ENCODE measurements around the gene TSPO2. TPM values are rescaled to one million over a fixed set of nuclear protein-coding genes. Genes with fewer than 3 reads are reported as not detected.
A peak's percentile ranks its signal among the peaks of the same experiment; 100 is the strongest.

The TSPO2 gene
- total and polyA plus RNA-seq, 2 of the 13 experiments (the other 11 are each of a cell fraction or from before 2014, with no cell fraction given) = 0.55 TPM; not detected in 1

- TF ChIP-seq, protein P1, sequence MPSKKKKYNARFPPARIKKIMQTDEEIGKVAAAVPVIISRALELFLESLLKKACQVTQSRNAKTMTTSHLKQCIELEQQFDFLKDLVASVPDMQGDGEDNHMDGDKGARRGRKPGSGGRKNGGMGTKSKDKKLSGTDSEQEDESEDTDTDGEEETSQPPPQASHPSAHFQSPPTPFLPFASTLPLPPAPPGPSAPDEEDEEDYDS (CRISPR knock-in tag; IDR thresholded peaks at IDR 0.05) = peak; percentile 88
- TF ChIP-seq NR3C1 (CRISPR knock-in tag; IDR thresholded peaks at IDR 0.05) (no peak), MXD4 (CRISPR knock-in tag; IDR thresholded peaks at IDR 0.05) (peak; percentile 53; the same call in 1 of the 2 replicates), PITX1 (CRISPR knock-in tag; IDR thresholded peaks at IDR 0.05) (peak; percentile 81), MLLT10 (CRISPR knock-in tag; IDR thresholded peaks at IDR 0.05) (peak; percentile 27; the same call in 1 of the 2 replicates), ZNF720 (CRISPR knock-in tag; IDR thresholded peaks at IDR 0.05) (no peak), E2F2 (CRISPR knock-in tag; IDR thresholded peaks at IDR 0.05; ENCODE audit: borderline replicate concordance) (no peak), ZNF772 (CRISPR knock-in tag; IDR thresholded peaks at IDR 0.05) (peak; percentile 64; the same call in 1 of the 2 replicates), ZBTB14 (CRISPR knock-in tag; IDR thresholded peaks at IDR 0.05) (no peak; the same call in 1 of the 2 replicates), ZNF709 (CRISPR knock-in tag; IDR thresholded peaks at IDR 0.05) (peak; percentile 83), SYNCRIP (IDR thresholded peaks at IDR 0.05; ENCODE audit: insufficient read depth, low read depth, low read length) (no peak), KLF11 (CRISPR knock-in tag; IDR thresholded peaks at IDR 0.05) (no peak)
- TF ChIP-seq, protein P2, sequence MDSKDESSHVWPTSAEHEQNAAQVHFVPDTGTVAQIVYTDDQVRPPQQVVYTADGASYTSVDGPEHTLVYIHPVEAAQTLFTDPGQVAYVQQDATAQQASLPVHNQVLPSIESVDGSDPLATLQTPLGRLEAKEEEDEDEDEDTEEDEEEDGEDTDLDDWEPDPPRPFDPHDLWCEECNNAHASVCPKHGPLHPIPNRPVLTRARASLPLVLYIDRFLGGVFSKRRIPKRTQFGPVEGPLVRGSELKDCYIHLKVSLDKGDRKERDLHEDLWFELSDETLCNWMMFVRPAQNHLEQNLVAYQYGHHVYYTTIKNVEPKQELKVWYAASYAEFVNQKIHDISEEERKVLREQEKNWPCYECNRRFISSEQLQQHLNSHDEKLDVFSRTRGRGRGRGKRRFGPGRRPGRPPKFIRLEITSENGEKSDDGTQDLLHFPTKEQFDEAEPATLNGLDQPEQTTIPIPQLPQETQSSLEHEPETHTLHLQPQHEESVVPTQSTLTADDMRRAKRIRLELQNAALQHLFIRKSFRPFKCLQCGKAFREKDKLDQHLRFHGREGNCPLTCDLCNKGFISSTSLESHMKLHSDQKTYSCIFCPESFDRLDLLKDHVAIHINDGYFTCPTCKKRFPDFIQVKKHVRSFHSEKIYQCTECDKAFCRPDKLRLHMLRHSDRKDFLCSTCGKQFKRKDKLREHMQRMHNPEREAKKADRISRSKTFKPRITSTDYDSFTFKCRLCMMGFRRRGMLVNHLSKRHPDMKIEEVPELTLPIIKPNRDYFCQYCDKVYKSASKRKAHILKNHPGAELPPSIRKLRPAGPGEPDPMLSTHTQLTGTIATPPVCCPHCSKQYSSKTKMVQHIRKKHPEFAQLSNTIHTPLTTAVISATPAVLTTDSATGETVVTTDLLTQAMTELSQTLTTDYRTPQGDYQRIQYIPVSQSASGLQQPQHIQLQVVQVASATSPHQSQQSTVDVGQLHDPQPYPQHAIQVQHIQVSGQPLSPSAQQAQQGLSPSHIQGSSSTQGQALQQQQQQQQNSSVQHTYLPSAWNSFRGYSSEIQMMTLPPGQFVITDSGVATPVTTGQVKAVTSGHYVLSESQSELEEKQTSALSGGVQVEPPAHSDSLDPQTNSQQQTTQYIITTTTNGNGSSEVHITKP (CRISPR knock-in tag; IDR thresholded peaks at IDR 0.05; ENCODE audit: low read depth) = peak; percentile 77
- TF ChIP-seq, protein P3, sequence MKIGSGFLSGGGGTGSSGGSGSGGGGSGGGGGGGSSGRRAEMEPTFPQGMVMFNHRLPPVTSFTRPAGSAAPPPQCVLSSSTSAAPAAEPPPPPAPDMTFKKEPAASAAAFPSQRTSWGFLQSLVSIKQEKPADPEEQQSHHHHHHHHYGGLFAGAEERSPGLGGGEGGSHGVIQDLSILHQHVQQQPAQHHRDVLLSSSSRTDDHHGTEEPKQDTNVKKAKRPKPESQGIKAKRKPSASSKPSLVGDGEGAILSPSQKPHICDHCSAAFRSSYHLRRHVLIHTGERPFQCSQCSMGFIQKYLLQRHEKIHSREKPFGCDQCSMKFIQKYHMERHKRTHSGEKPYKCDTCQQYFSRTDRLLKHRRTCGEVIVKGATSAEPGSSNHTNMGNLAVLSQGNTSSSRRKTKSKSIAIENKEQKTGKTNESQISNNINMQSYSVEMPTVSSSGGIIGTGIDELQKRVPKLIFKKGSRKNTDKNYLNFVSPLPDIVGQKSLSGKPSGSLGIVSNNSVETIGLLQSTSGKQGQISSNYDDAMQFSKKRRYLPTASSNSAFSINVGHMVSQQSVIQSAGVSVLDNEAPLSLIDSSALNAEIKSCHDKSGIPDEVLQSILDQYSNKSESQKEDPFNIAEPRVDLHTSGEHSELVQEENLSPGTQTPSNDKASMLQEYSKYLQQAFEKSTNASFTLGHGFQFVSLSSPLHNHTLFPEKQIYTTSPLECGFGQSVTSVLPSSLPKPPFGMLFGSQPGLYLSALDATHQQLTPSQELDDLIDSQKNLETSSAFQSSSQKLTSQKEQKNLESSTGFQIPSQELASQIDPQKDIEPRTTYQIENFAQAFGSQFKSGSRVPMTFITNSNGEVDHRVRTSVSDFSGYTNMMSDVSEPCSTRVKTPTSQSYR (CRISPR knock-in tag; IDR thresholded peaks at IDR 0.05; ENCODE audit: borderline replicate concordance) = no peak
Observed at GRCh38 chr6:41071923-41072835, 29.9 kb downstream of the TSPO2 start, which contains the start of gene OARD1 (continued).

All from HepG2 (cell line).